Tibial artery (tissue), 4 donors: Measurements from ENCODE around the gene DNAH11.
A peak's percentile ranks its signal among the peaks of the same experiment; 100 is the strongest.

ENCODE experiments used
- DNase-seq, 2 donors: peaks; one replicate each; pipeline ENCODE4 v3.0.0-alpha.2; 2019
- H3K27ac ChIP-seq, 2 donors: fragments of 200-600 bp; sonication (generic) in 1 of 2; 1 replicate in 1 of 2; 2 replicates in 1 of 2; pipeline ENCODE4 v1.5.1; 2018 to 2019; ENCODE audit warnings: mild to moderate bottlenecking in 1 of 2
- H3K27me3 ChIP-seq, 2 donors: fragments of 200-600 bp; sonication (generic) in 1 of 2; one replicate each; pipeline versions ENCODE4 v1.5.1 to v1.6.0; 2016 to 2019
- H3K36me3 ChIP-seq, 3 donors: fragments of 200-600 bp; sonication (generic) in 2 of 3; one replicate each; pipeline ENCODE4 v1.5.1; 2016 to 2019; ENCODE audit warnings: mild to moderate bottlenecking in 2 of 3
- H3K4me1 ChIP-seq, 4 donors: fragments of 200-600 bp; sonication (generic) in 2 of 4; 1 replicate in 3 of 4; 2 replicates in 1 of 4; pipeline ENCODE4 v1.5.1; 2016 to 2019
- H3K4me3 ChIP-seq, 2 donors: fragments of 200-600 bp; sonication (generic) in 1 of 2; 1 replicate in 1 of 2; 2 replicates in 1 of 2; pipeline ENCODE4 v1.5.1; 2018 to 2019; ENCODE audit warnings: mild to moderate bottlenecking in 2 of 2
- H3K9me3 ChIP-seq, 3 donors: fragments of 200-600 bp; sonication (generic) in 1 of 3; one replicate each; pipeline ENCODE4 v1.5.1; 2016 to 2019
- CTCF ChIP-seq, 2 experiments: fragments of 200-600 bp in 1 of 2; fragments of 450-650 bp in 1 of 2; IDR thresholded peaks; one replicate each; pipeline ENCODE4 v1.5.1; 2017 to 2019; ENCODE audit warnings: antibody characterized with exemption in 2 of 2, mild to moderate bottlenecking in 1 of 2, moderate library complexity in 1 of 2
- intact Hi-C: fragments of 100-400 bp; cut with DNase I; formaldehyde crosslinking; loops from one replicate; pipeline ENCODE4 v1.15.0; 2023; ENCODE audit warnings: low total_unique reads

Gene DNAH11

DNA sequence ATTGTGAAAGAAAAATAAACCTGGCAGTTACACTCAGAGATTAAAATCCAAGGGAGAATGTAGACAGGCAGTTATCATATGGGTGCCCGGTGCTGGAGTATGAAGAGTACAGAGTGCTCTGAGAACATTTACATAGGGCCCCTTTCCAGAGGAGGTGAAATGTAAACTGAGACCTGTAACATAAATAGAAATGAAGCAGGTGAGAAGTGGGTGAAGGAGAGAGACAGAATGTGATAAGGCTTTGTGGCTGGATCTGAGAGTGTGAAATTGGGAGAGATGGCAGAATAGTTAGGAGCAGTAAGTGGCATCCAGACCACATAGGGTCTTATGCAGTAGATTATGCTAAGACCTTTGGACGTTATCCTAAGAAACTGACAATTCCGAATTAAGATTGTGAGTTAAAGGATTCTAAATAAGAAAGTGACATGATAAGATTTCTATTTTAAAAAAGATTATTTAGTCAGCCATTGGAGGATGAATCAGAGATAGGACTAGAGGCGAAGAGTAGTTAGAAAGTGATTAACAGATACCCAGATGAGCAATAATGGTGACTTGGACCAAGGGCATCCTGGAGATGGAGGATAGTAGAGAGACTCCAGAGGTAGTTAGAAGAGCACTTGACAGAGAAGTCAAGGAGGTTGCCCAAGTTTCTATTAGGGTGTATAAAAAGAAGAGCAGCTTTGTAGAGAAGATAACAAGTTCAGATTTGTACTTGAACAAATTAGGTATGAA lies 36.7 kb downstream of the DNAH11 start:
- Histone ChIP-seq H3K4me3 (no peak overlapping the region), H3K36me3 (no peaks in the 10 kb centered on the region), H3K27me3 (no peaks in the 10 kb centered on the region), H3K27ac (peak overlapping the region; percentile 10 to 38), H3K9me3 (no peaks in the 10 kb centered on the region), H3K4me1 (peaks cover 0 to 14% (median 0%) of the 10 kb centered on the region in 4 donors)
- no peak for TF ChIP-seq CTCF (IDR thresholded peaks at IDR 0.05)
- DNase-seq, result no peak
- intact Hi-C loops, result no loop called here

DNA sequence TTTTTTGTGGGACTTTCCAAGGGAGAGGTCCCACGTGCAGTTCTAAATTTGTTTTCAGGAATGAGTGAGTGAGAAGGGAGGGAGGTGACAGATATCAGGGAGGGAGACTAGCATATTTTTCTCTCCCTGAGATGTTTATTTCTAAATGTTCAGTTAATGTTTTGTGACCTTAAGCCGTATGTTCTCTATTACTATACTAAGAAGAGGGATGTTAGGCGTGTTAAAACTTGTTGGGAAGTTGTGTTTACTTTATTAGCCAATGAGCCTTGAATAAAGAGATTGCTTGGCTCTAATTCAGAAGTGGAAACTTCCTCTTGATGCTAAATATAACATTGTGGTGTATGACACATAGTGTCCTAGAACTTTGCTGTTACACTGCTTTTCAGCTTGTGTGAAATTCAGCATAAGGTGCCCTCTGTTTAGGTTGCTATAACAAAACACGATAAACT lies 37.3 kb downstream of the DNAH11 start:
- intact Hi-C loops, result no loop called here
- Histone ChIP-seq H3K9me3 (no peaks in the 10 kb centered on the region), H3K4me3 (no peak overlapping the region), H3K4me1 (peaks cover 0 to 14% (median 0%) of the 10 kb centered on the region in 4 donors), H3K27me3 (no peaks in the 10 kb centered on the region), H3K27ac (peak overlapping the region; percentile 17 to 38), H3K36me3 (no peaks in the 10 kb centered on the region)
- TF ChIP-seq CTCF (IDR thresholded peaks at IDR 0.05), result no peak
- no peak for DNase-seq

GRCh38 chr7:21585070-21585724 lies 42.4 kb downstream of the DNAH11 start:
- intact Hi-C loops, result no loop called here
- H3K27ac ChIP-seq, result no peak overlapping the region

DNA sequence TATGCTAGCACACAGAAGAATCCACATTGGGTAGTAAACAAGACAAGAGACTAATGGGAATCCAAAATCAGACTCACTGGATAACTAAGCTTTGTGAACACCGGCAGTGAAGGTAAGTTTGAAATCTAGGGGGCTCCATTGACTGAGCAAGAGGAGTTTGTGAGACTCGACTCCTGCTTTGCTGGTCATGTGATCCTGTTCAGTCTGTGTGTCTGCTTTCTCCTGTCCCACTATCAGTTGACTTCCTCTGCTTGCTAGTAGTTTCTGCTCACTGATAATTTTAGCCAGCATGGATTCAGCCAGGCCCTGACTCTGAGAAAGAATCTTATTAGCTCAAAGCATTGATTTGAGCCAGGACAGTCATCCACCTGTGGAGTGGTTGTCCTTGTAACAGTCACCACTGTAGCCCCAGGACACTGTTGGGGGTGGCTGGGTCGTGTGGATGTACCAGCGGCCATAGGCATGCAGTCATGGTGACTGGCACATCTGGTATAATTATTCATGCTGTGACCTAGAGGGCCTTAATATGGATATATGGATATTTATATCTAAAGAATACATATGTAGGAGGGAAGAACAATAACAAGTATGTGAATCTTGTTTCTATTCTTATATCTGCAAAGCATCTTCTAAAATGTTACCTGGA lies 44.4 kb downstream of the DNAH11 start:
- no peak for TF ChIP-seq CTCF (IDR thresholded peaks at IDR 0.05)
- H3K9me3 ChIP-seq, result no peaks in the 10 kb centered on the region
- H3K36me3 ChIP-seq, result no peaks in the 10 kb centered on the region
- no peak overlapping the region for H3K4me3 ChIP-seq
- no peak overlapping the region for H3K27ac ChIP-seq
- intact Hi-C loops, result no loop called here
- no peak for DNase-seq
- no peaks in the 10 kb centered on the region for H3K27me3 ChIP-seq
- H3K4me1 ChIP-seq, result no peaks in the 10 kb centered on the region

More at GRCh38 chr7:21585070-21585724, 42.4 kb downstream of the DNAH11 start:
- Histone ChIP-seq H3K36me3 (no peaks in the 10 kb centered on the region), H3K27me3 (no peaks in the 10 kb centered on the region), H3K4me3 (no peak overlapping the region), H3K4me1 (peaks cover 0 to 5% (median 0%) of the 10 kb centered on the region in 4 donors), H3K9me3 (no peaks in the 10 kb centered on the region)
- no peak for TF ChIP-seq CTCF (IDR thresholded peaks at IDR 0.05)
- DNase-seq, result no peak

GRCh38 chr7:21596801-21597200 lies 54.0 kb downstream of the DNAH11 start:
- Histone ChIP-seq H3K27ac (no peak overlapping the region), H3K4me1 (no peaks in the 10 kb centered on the region), H3K4me3 (no peak overlapping the region), H3K27me3 (no peaks in the 10 kb centered on the region), H3K9me3 (peaks cover 0 to 6% (median 0%) of the 10 kb centered on the region in 3 donors), H3K36me3 (no peaks in the 10 kb centered on the region)
- TF ChIP-seq CTCF (IDR thresholded peaks at IDR 0.05), result no peak
- DNase-seq, result no peak
- intact Hi-C loops, result no loop called here
